Ishikawa (cell line): ENCODE measurements around the gene UBA6.

Source experiments
- CEBPB ChIP-seq: IDR thresholded peaks from 2 replicates; pipeline ENCODE4 v1.6.1; 2012
- CREB1 ChIP-seq: IDR thresholded peaks from 2 replicates; pipeline ENCODE4 v1.6.1; 2012; ENCODE audit warnings: low read depth
- EGR1 ChIP-seq: IDR thresholded peaks from 2 replicates; pipeline ENCODE4 v1.6.1; 2012
- EP300 ChIP-seq: IDR thresholded peaks from 2 replicates; pipeline ENCODE4 v1.6.1; 2012; ENCODE audit warnings: borderline replicate concordance
- NFIC ChIP-seq: IDR thresholded peaks from 2 replicates; pipeline ENCODE4 v1.6.1; 2012
- RAD21 ChIP-seq: IDR thresholded peaks from 2 replicates; pipeline ENCODE4 v1.6.1; 2012; ENCODE audit warnings: low read depth
- TEAD4 ChIP-seq: IDR thresholded peaks from 2 replicates; pipeline ENCODE4 v1.6.1; 2012
- ZBTB7A ChIP-seq: IDR thresholded peaks from 2 replicates; pipeline ENCODE4 v1.6.1; 2012; ENCODE audit warnings: low read depth
- TF ChIP-seq, protein P1 (sequence below): IDR thresholded peaks from 2 replicates; pipeline ENCODE4 v1.6.1; 2012
- TF ChIP-seq, protein P2 (sequence below): IDR thresholded peaks from 2 replicates; pipeline ENCODE4 v1.6.1; 2012

DNA sequence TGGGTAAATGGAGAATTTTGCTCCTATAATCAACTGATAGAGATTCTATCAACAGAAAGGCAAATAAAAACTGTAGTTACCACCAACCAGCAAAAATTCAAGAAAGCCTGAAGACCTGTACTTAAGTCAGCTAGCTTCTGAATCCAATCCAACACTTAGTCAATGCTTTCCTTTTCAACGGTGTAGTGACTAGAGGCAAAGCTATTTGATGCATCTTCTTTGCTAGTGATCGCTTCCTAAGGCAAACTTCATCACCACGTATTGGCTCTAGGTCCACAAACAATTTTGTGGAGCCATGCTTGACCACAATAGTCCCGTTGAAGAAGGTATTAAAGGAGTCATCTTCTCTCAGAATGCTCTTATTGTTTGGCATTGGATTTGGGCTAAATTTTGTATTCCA, 25.0 kb upstream of the UBA6 start:
- TF ChIP-seq, protein P1, sequence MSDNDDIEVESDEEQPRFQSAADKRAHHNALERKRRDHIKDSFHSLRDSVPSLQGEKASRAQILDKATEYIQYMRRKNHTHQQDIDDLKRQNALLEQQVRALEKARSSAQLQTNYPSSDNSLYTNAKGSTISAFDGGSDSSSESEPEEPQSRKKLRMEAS, result no peak
- TF ChIP-seq TEAD4 (no peak), RAD21 (no peak), EGR1 (no peak), EP300 (no peak), ZBTB7A (no peak), NFIC (no peak), CEBPB (no peak), CREB1 (no peak)
- TF ChIP-seq, protein P2, sequence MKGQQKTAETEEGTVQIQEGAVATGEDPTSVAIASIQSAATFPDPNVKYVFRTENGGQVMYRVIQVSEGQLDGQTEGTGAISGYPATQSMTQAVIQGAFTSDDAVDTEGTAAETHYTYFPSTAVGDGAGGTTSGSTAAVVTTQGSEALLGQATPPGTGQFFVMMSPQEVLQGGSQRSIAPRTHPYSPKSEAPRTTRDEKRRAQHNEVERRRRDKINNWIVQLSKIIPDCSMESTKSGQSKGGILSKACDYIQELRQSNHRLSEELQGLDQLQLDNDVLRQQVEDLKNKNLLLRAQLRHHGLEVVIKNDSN, result no peak
